MCF 10A (cell line): ENCODE data around the gene TMEM163. TPM values are rescaled to one million over a fixed set of nuclear protein-coding genes. Genes with fewer than 3 reads are reported as not detected.
A peak's percentile ranks its signal among the peaks of the same experiment; 100 is the strongest.

Experiments
- BruUV-seq: library from RNA; stranded (reverse); fragments of 400-500 nt; replicated peaks from 2 replicates; lab custom pipeline; 2021; lab: Mats Ljungman, UMichigan
- CTCF ChIA-PET: fragments of 300-600 bp; sonication (Branson Sonifier 250); formaldehyde crosslinking; extraction: SDS; loops from one replicate; lab custom pipeline; 2021; ENCODE audit warnings: antibody characterized with exemption, inconsistent platforms; lab: Yijun Ruan, JAX
- POLR2A ChIA-PET: fragments of 300-600, 350-650 bp; sonication (Branson Sonifier 250); formaldehyde crosslinking; extraction: SDS; loops from one replicate; lab custom pipeline; 2020; ENCODE audit warnings: antibody characterized with exemption, inconsistent platforms; lab: Yijun Ruan, JAX
- DNase-seq: peaks from one replicate; pipeline ENCODE4 v3.0.0-alpha.2; 2018; ENCODE audit not compliant: unreplicated experiment
- H3K27ac Mint-ChIP-seq: one replicate; pipeline ENCODE4 v1.8.0; 2022; ENCODE audit warnings: mild to moderate bottlenecking, low read depth, mixed read lengths; ENCODE audit not compliant: unreplicated experiment
- H3K27me3 Mint-ChIP-seq: one replicate; pipeline ENCODE4 v1.8.0; 2022; ENCODE audit warnings: mixed read lengths; ENCODE audit not compliant: insufficient read depth, unreplicated experiment
- H3K36me3 Mint-ChIP-seq: one replicate; pipeline ENCODE4 v1.8.0; 2022; ENCODE audit warnings: mild to moderate bottlenecking, moderate library complexity, mixed read lengths; ENCODE audit not compliant: insufficient read depth, unreplicated experiment
- H3K4me1 Mint-ChIP-seq: one replicate; pipeline ENCODE4 v1.8.0; 2022; ENCODE audit warnings: mixed read lengths; ENCODE audit not compliant: insufficient read depth, unreplicated experiment
- H3K4me3 Mint-ChIP-seq: one replicate; pipeline ENCODE4 v1.8.0; 2022; ENCODE audit warnings: mild to moderate bottlenecking, moderate library complexity, mixed read lengths; ENCODE audit not compliant: unreplicated experiment
- H3K9me3 Mint-ChIP-seq: one replicate; pipeline ENCODE4 v1.8.0; 2022; ENCODE audit warnings: mixed read lengths; ENCODE audit not compliant: unreplicated experiment
- CTCF ChIP-seq: fragments of 200-600 bp; IDR thresholded peaks from one replicate; pipeline ENCODE4 v1.8.0; 2022; ENCODE audit warnings: antibody characterized with exemption, mild to moderate bottlenecking; ENCODE audit not compliant: unreplicated experiment
- intact Hi-C: fragments of 100-400 bp; cut with micrococcal nuclease; formaldehyde crosslinking; loops from 2 replicates; pipeline ENCODE4 v1.14.1; 2022
- total RNA-seq: library from RNA; stranded (reverse); gene quantifications from 2 replicates; pipeline ENCODE4 v1.2.3, GENCODE V29; 2022

TMEM163 gene
- total RNA-seq, 1 experiment from 2014 or later, result not detected

GRCh38 chr2:134713606-134714005 is 5.2 kb downstream of the TMEM163 start:
- TF ChIP-seq CTCF, result no peak
- Mint-ChIP-seq H3K4me3 (no peak overlapping the region), H3K4me1 (no peaks in the 10 kb centered on the region), H3K36me3 (no peaks in the 10 kb centered on the region), H3K9me3 (no peaks in the 10 kb centered on the region), H3K27ac (no peak overlapping the region), H3K27me3 (peaks cover 39% of the 10 kb centered on the region)
- no peak for DNase-seq
- ChIA-PET POLR2A (interaction anchor here (0.9 kb wide), 1 partner anchor 9 kb away, joined by 3 read pairs; no protein-coding TSS in a partner anchor), CTCF (interaction anchor here (0.9 kb wide), 1 partner anchor 252 kb away, joined by 3 read pairs; no protein-coding TSS in a partner anchor)
- intact Hi-C loops, result no loop called here
- no TSS peak for BruUV-seq

- H3K27me3 Mint-ChIP-seq, result peaks cover 39% of the 10 kb centered on the region
- no peak for TF ChIP-seq CTCF
- H3K9me3 Mint-ChIP-seq, result no peaks in the 10 kb centered on the region
- H3K27ac Mint-ChIP-seq, result no peak overlapping the region
- ChIA-PET CTCF (interaction anchor here (0.9 kb wide), 1 partner anchor 252 kb away, joined by 3 read pairs; no protein-coding TSS in a partner anchor), POLR2A (no interaction called here)
- no peak for DNase-seq
- H3K36me3 Mint-ChIP-seq, result no peaks in the 10 kb centered on the region
- no peaks in the 10 kb centered on the region for H3K4me1 Mint-ChIP-seq
- intact Hi-C loops, result no loop called here
- BruUV-seq, result no TSS peak
- no peak overlapping the region for H3K4me3 Mint-ChIP-seq
These were observed 5.6 kb downstream of the TMEM163 start for GRCh38 chr2:134713176-134713575.

DNA sequence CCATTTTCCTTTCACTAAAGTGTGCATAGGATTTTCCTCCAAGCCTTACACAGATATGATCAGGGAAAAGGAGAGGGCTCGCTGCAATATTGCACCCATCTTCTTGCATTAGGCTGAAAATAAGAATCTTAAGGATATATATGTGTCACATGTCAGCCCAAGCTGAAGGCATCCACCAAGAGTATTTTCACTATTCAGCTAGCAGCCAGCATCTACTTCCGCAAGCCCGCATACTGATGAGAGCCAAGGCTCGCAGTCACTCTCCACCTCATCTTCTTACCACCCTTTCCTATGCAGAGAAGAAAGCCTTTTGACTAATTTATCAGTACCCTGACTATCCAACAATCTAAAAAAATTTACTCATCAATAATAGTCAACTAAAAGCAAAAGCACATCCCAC is 6.1 kb downstream of the TMEM163 start:
- peaks cover 37% of the 10 kb centered on the region for H3K27me3 Mint-ChIP-seq
- CTCF ChIA-PET, result interaction anchor here (0.9 kb wide), 1 partner anchor 251 kb away, joined by 3 read pairs; no protein-coding TSS in a partner anchor
- no peak for TF ChIP-seq CTCF

GRCh38 chr2:134712299-134712698 is 6.5 kb downstream of the TMEM163 start:
- no peak overlapping the region for H3K27ac Mint-ChIP-seq
- H3K4me1 Mint-ChIP-seq, result no peaks in the 10 kb centered on the region
- ChIA-PET POLR2A (no interaction called here), CTCF (no interaction called here)
- DNase-seq, result peak; percentile 12
- BruUV-seq, result no TSS peak
- H3K9me3 Mint-ChIP-seq, result no peaks in the 10 kb centered on the region
- no peak for TF ChIP-seq CTCF
- peaks cover 37% of the 10 kb centered on the region for H3K27me3 Mint-ChIP-seq
- H3K36me3 Mint-ChIP-seq, result no peaks in the 10 kb centered on the region
- no peak overlapping the region for H3K4me3 Mint-ChIP-seq
- intact Hi-C loops, result no loop called here

More for the DNA sequence above, 6.1 kb downstream of the TMEM163 start:
- intact Hi-C loops, result no loop called here
- Mint-ChIP-seq H3K9me3 (no peaks in the 10 kb centered on the region), H3K4me1 (no peaks in the 10 kb centered on the region), H3K4me3 (no peak overlapping the region), H3K27ac (no peak overlapping the region), H3K36me3 (no peaks in the 10 kb centered on the region)
- DNase-seq, result no peak
- BruUV-seq, result no TSS peak
- POLR2A ChIA-PET, result no interaction called here
